Measurements from ENCODE around the gene RPTOR. TPM values are rescaled to one million over a fixed set of nuclear protein-coding genes. Genes with fewer than 3 reads are reported as not detected.

Gene RPTOR
- polyA plus RNA-seq, 1 experiment: 10.8 TPM

GRCh38 chr17:80936723-80937122 lies 392.1 kb downstream of the RPTOR start:
- TF ChIP-seq CTCF (IDR thresholded peaks at IDR 0.05; ENCODE audit: insufficient read depth, low read depth, low read length): no peak
- Histone ChIP-seq H3K36me3 (ENCODE audit: control insufficient read depth, insufficient read depth, low read length) (0 out of 2 replicates have a peak, but pooled peaks cover 3% of the 10 kb centered on the region), H3K4me3 (ENCODE audit: low read depth, low read length) (no peak overlapping the region), H3K27me3 (ENCODE audit: control insufficient read depth, insufficient read depth, low read length) (no peaks in the 10 kb centered on the region)
- no peak for DNase-seq (ENCODE audit: low read depth)
- CTCF ChIA-PET: interaction anchor here (0.9 kb wide), 1 partner anchor 32 kb away, joined by 3 read pairs; no protein-coding TSS in a partner anchor
- POLR2A ChIA-PET: no interaction called here

- H3K4me3 ChIP-seq (ENCODE audit: low read depth, low read length): no peak overlapping the region
- ChIA-PET POLR2A (no interaction called here), CTCF (interaction anchor here (0.6 to 0.9 kb wide), 2 partner anchors 31 to 75 kb away, joined by 3 to 4 read pairs; no protein-coding TSS in a partner anchor)
- H3K27me3 ChIP-seq (ENCODE audit: control insufficient read depth, insufficient read depth, low read length): no peaks in the 10 kb centered on the region
- H3K36me3 ChIP-seq (ENCODE audit: control insufficient read depth, insufficient read depth, low read length): 0 out of 2 replicates have a peak, but pooled peaks cover 3% of the 10 kb centered on the region
- TF ChIP-seq CTCF (IDR thresholded peaks at IDR 0.05; ENCODE audit: insufficient read depth, low read depth, low read length): no peak
- DNase-seq (ENCODE audit: low read depth): no peak
Measured at GRCh38 chr17:80937462-80938381, 393.1 kb downstream of the RPTOR start.

GRCh38 chr17:80938556-80938955 lies 393.9 kb downstream of the RPTOR start:
- Histone ChIP-seq H3K27me3 (ENCODE audit: control insufficient read depth, insufficient read depth, low read length) (no peaks in the 10 kb centered on the region), H3K36me3 (ENCODE audit: control insufficient read depth, insufficient read depth, low read length) (peaks cover 3% of the 10 kb centered on the region; the same call in 1 of the 2 replicates), H3K4me3 (ENCODE audit: low read depth, low read length) (no peak overlapping the region)
- POLR2A ChIA-PET: no interaction called here
- no peak for DNase-seq (ENCODE audit: low read depth)
- CTCF ChIA-PET: interaction anchor here (0.6 kb wide), 1 partner anchor 201 kb away, joined by 3 read pairs; no protein-coding TSS in a partner anchor
- no peak for TF ChIP-seq CTCF (IDR thresholded peaks at IDR 0.05; ENCODE audit: insufficient read depth, low read depth, low read length)

GRCh38 chr17:80939151-80940145 lies 394.8 kb downstream of the RPTOR start:
- Histone ChIP-seq H3K27me3 (ENCODE audit: control insufficient read depth, insufficient read depth, low read length) (no peaks in the 10 kb centered on the region), H3K36me3 (ENCODE audit: control insufficient read depth, insufficient read depth, low read length) (peaks cover 3% of the 10 kb centered on the region; the same call in 1 of the 2 replicates), H3K4me3 (ENCODE audit: low read depth, low read length) (no peak overlapping the region)
- ChIA-PET POLR2A (no interaction called here), CTCF (interaction anchor here (0.6 kb wide), 1 partner anchor 202 kb away, joined by 3 read pairs; no protein-coding TSS in a partner anchor)
- no peak for TF ChIP-seq CTCF (IDR thresholded peaks at IDR 0.05; ENCODE audit: insufficient read depth, low read depth, low read length)
- DNase-seq (ENCODE audit: low read depth): no peak

Data from BJ (cell line).